ENCODE data around the gene IFI27L2.

IFI27L2 gene

DNA sequence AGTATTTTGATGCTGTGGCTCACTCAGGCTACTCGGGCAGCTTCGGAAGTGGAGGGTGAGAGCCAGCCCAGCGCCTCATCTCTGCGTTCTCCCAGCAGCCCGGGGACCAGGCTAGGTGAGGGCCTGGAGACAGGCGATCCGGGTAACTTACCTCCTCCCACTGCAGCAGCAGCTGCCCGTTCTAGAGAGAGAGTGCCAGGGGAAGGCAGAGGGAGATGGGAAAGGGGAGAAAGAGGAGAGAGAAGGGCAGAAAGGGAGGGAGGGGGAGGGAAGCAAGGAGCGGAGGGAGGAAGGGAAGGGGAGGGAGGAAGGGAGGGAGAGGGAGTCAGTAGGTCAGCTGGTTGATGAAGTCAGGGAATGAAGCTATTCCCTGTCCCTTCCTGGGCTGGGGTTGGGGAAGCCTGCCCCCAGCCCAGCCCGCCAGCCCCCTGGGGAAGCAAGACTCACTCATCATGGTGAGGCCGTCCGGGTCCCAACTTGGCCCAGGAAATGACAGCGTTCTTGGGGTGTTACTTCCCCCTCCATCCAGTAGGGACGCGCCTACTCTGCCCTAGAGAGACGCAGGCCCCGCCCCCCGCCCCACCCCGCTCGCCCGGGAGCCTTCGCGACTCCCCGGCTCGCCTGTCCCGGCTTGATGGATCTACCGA lies at the start of gene IFI27L2:
Gene IFI27L2 (minus strand): TSS at position 494 of the 647 bp plus-strand sequence. CDS start 40 bp downstream, at position 454.
- no peak within 1 kb of the TSS for H3K27ac ChIP-seq
- TF ChIP-seq ZFX (IDR thresholded peaks at IDR 0.05; ENCODE audit: borderline replicate concordance), result no peak
- no peak for TF ChIP-seq CTCF (IDR thresholded peaks at IDR 0.05)

- H3K27ac ChIP-seq, result no peak overlapping the region
- TF ChIP-seq CTCF (IDR thresholded peaks at IDR 0.05), result no peak
Observed at GRCh38 chr14:94177806-94178205, 48.4 kb upstream of the IFI27L2 start.

GRCh38 chr14:94176808-94177207 lies 47.4 kb upstream of the IFI27L2 start:
- no peak overlapping the region for H3K27ac ChIP-seq
- no peak for TF ChIP-seq ZFX (IDR thresholded peaks at IDR 0.05; ENCODE audit: borderline replicate concordance)
- TF ChIP-seq CTCF (IDR thresholded peaks at IDR 0.05), result no peak

DNA sequence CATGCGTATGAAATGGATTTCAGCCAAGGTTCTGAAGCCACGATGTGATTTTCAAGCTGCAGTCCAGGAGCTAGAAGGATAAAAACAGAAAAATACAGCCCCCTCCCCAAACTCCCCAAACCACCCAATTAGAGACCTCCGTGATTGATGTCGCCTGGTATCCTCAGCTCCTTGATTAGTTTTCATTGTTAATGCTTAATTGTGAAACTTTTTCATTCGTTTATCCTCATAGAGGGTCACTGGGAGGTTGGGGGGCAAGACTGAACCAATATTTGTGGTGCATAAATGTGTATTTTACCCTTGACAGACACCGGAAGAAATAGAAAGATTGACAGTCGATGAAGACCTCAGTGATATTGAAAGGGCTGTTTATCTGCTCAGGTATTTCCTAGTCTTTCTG lies 46.3 kb upstream of the IFI27L2 start:
- TF ChIP-seq ZFX (IDR thresholded peaks at IDR 0.05; ENCODE audit: borderline replicate concordance) (no peak), CTCF (IDR thresholded peaks at IDR 0.05) (no peak)
- H3K27ac ChIP-seq, result no peak overlapping the region

GRCh38 chr14:94175011-94175745 lies 45.8 kb upstream of the IFI27L2 start:
- TF ChIP-seq ZFX (IDR thresholded peaks at IDR 0.05; ENCODE audit: borderline replicate concordance), result no peak
- TF ChIP-seq CTCF (IDR thresholded peaks at IDR 0.05), result no peak
- H3K27ac ChIP-seq, result no peak overlapping the region

- TF ChIP-seq ZFX (IDR thresholded peaks at IDR 0.05; ENCODE audit: borderline replicate concordance) (no peak), CTCF (IDR thresholded peaks at IDR 0.05) (no peak)
- no peak overlapping the region for H3K27ac ChIP-seq
Observed at GRCh38 chr14:94174604-94175010, 45.2 kb upstream of the IFI27L2 start.

DNA sequence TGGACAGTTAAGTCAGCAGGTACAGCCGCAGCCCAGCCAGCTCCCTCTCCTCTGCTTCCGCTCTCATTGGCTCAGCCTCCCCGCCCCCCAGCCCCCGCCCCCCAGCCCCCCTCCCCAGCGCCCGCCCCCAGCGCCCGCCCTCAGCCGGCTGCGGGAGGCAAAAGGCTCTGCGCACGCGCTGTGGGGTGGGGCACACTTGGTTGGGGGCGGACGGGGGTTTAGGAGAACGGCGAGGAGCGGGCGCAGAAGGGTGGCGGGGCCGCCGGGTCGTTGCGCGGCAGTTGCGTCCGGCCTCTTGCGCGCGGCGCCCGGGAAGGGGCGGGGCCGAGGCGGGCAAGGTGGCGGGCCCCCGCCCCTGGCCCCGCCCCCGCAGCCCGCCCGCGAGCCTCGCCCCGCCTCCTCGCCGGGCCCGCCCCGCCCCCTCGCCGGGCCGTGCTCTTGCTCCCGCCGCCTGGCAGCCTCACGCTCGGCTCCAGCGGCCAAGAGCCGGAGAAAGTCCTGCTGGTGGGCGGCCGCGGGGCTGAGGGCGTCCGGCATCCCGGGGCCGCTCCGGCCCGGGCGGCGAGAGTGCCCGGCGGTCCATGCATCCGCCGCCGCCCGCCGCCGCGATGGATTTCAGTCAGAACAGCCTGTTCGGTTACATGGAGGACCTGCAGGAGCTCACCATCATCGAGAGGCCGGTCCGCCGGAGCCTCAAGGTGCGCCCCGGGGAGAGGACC lies 44.6 kb upstream of the IFI27L2 start, which contains the start of gene PPP4R4:
Gene PPP4R4 (plus strand): TSS at position 438 of the 719 bp plus-strand sequence. CDS start 144 bp downstream, at position 582.
- H3K27ac ChIP-seq, result no peak within 1 kb of the TSS
- TF ChIP-seq CTCF (IDR thresholded peaks at IDR 0.05) (no peak), ZFX (IDR thresholded peaks at IDR 0.05; ENCODE audit: borderline replicate concordance) (no peak)

Data from 22Rv1 (cell line).